Measurements from ENCODE around the gene BTBD9.

GRCh38 chr6:38549180-38549579 is 90.5 kb downstream of the BTBD9 start:
- TF ChIP-seq EP300 (IDR thresholded peaks at IDR 0.05) = no peak
- TF ChIP-seq CTCF (IDR thresholded peaks at IDR 0.05) = no peak
- no peak for TF ChIP-seq POLR2AphosphoS5 (IDR thresholded peaks at IDR 0.05)
- no peak for TF ChIP-seq POLR2A (IDR thresholded peaks at IDR 0.05)
